Activated T-cell treated with anti-CD3 and anti-CD28 coated beads for 1 hour (primary cell): Measurements from ENCODE around the gene ANKS1B.

ENCODE experiments used
- DNase-seq: peaks from one replicate; pipeline ENCODE4 v3.0.0-alpha.2; 2020; ENCODE audit warnings: low read depth

The ANKS1B gene

DNA sequence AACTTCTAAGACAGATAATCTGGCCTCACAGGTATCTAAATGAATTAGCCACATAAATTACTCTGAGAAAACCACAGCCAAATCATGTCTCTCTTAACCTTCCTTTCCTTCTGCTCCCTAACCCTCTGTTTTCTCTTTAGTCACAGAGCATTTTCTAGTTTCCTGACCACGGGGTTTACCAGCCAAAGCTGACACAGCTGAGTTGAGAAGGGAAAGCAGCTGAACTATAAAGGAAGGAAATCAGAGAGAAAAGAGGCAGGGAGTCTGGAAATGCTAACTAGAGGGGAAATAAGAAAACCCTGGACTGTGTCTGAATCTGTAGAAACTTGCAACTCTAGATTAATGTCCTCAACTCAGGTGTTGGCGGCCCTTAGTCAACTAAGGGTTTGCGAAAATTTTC, 24.4 kb downstream of the ANKS1B start:
- DNase-seq, result no peak

DNA sequence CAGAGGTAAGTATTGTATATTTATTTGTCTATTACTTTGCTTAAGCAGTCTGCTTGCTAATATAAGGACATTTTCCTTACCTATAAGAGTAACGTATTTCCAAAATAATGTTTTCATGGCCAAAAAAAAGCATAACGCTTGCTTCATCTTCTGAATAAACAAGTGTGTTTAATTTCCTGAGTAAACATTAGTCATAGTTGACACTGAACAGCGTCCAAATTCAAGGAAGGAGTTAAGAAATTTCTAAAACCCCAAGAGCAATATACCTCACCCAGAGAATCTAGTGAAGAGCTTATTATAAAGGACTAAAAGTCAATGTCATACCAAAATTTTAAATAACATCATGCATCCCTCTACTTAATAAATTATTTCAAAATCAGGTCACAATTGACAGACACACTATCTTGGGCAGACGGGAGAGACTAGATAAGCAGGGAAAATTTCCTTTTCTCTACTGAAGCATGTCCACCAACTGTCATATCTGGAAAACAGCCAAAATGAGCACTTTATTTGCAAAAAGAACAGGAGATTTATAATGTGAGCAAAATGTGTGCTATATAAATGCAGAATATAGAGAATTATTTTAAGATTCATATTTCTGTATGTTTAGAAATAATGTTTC, 25.1 kb downstream of the ANKS1B start:
- no peak for DNase-seq

DNA sequence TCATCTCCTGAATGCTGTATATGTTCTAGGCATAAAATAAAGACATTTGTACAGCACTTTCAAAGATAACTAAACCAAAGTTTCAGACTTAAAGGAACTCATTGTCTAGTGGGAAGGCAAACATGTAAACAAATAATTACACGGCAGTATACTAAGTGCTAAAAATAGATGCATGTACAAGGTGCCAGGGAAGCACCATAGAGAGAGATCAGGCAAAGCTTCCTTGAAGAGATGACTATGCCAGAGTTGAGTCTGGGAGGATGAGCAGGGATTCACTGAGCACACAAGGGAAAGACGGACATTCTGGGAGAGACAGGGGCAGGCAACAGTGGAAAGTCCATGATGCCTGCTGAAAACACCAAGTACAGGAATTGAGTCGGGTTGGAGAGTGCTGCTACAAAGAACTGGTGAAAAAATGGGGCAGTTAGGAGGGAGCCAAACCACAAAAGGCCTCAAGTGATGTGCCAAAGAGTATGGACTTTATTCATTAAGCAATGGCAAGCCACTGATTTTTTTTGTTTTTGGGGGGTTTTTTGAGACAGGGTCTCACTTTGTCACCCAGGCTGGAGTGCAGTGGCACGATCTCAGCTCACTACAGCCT, 26.8 kb downstream of the ANKS1B start:
- DNase-seq, result no peak

DNA sequence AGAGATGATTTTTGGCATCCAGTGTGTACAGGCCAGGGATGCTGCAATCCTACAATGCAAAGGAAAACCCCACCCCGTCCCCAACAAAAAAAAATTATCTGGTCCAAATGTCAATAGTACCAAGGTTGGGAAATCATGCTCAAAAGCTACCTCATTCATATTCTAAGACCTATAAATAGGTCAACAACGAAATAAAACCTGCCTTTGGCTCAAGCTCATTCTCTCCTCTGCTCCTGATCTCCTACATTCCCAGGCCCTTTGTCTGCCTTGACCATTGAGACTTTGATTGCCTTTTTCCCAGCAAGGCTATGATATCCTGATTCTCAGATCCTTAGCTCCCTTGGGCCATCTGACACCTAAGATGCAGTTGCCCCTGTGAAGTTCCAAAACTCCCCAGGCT, 30.0 kb downstream of the ANKS1B start:
- DNase-seq, result no peak

DNA sequence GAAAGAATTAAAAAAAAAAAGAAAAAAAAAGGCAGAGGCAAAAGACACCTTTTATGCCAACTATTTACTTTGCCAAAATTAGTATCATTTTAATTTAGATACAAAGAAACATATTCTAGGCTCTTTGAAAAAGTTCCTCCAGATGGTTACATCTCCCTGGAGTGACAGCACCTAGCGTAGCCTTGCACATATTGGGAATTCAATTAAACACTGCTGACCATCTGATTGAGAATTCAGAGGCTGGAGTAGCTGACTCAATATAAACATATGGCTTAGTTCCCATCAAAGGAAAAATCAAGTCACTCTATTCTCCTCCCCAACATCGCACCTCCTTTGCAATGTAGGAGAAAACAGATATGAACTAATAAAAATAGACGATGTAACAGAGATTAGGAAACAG, 36.4 kb downstream of the ANKS1B start:
- no peak for DNase-seq

DNA sequence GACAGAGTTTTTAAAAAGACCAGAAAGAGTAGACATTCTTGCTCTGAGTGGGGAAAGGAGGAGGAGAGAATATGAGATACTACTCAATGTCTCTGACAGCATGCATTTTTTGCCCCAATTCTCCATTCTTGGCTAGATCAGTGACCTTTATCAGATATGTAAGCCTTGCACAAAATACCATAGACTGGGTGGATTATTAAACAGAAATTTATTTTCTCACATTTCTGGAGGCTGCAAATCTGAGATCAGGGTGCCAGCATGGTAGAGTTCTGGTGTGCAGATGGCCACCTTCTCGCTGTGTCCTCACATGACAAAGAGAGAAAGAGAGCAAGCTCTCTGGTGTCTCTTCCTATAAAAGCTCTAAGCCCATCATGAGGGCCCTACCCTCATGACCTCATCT, 38.6 kb downstream of the ANKS1B start:
- no peak for DNase-seq

DNA sequence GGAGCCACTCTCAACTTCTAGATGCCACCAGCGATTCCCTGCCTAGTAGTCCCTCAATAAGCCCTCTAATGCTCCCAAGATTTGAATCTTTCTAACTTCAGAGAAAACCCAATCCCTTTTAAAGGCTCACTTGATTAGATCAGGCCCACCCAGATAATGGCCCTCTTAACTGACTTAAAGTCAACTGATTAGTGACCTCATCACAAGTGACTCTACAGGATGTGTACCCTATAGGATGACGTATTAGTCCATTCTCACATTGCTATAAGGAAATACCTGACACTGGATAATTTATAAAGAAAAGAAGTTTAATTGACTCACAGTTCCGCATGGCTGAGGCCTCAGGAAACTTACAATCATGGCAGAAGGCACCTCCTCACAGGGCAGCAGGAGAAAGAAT, 49.1 kb downstream of the ANKS1B start:
- DNase-seq, result no peak

DNA sequence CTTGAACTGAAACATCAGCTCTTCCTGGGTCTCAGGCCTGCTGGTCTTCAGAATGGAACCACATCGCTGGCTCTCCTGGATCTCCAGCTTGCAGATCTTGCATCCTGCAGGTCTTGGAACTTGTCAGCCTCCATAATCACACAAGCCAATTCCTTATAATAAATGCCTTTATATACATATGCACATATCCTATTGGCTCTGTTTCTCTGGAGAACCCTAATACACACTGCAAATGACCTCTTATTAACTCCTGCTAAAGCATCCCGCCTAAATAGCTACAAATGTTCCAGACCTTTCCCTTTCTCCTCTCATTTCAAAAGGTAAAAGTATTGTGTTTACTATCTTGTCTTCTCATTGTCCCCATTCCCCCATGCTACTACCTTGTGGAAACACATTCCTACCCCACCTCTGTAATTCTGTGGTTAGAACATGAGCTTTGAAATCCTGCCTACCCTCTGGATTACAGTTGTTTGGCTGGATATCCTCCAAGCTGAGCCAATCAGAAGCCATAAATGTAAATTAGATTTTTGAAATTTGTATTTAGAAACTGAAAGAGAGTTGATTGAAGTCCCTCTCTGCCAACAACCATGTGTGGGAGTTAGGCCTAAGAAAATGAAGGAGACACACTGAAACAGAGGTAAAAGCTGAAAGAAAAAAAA, 58.1 kb downstream of the ANKS1B start:
- DNase-seq, result no peak

DNA sequence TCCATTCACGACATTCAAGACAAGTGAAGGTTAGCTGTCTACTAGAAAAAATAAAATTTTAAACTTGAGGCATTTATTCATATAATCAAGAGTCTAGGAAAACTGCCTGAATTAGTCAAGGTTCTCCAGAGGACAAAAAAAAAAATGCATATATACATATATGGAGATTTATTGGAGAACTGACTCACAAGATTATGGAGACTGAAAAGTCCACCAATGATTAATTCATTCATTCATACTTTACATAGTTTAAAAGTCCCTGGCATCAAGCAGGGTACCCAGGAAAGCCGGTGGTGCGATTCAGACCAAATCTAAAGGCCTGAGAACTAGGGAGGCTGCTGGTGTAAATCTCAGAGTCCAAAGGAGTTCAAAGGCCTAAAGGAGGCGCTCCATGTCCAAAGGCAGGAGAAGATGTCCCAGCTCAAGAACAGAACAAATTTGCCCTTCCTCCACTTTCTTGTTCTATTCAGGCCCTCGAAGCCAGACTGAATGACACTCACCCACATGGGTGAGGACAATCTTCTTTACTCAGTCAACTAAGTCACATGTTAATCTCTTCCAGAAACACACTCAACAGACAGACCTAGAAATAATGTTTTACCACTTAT, 64.3 kb downstream of the ANKS1B start:
- DNase-seq, result no peak

DNA sequence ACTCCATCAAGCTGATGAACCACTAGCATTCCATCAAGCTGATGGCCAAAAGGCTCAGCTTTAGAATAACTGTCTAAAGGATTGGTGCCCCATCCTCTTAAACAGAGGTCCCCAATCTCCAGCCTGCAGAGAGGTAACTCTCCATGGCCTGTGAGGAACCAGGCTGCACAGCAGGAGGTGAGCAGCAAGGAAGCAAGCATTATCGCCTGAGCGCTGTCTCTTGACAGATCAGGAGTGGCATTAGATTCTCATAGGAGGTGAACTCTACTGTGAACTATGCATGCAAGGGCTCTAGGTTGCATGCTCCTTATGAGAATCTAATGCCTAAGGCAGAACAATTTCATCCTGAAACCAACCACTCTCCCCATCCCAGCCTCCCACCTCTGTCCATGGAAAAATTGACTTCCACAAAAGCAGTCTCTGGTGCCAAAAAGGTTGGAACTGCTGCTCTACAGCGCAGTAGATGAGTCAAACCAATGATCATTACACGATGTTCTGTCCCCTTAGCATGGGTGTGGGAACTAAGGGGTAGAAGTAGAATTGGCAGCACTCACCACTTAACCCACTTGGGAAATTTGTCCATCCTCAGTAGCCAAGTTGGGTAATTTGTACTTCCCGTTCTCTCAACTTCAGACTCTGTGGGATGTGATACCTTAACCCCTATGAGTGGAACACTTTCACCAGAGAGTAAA, 66.9 kb downstream of the ANKS1B start:
- no peak for DNase-seq

DNA sequence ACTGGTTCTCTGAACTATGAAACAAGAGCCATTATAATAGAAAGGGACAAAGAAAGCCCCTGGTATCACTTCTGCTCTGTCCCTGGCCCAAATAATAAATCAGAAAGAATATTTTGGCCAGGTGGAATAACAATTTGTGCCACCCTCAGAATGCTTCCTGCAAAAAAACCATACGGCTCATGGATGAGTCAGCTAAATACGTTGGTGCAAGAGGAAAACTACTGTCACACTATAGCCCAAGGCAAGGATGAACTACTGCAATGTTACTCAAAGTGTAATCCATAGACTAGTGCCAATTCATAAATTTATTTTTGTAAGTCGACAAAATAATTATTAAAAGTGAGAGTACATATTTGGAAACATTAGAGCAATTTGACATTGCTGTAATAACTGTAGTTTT, 68.2 kb downstream of the ANKS1B start:
- DNase-seq, result no peak

DNA sequence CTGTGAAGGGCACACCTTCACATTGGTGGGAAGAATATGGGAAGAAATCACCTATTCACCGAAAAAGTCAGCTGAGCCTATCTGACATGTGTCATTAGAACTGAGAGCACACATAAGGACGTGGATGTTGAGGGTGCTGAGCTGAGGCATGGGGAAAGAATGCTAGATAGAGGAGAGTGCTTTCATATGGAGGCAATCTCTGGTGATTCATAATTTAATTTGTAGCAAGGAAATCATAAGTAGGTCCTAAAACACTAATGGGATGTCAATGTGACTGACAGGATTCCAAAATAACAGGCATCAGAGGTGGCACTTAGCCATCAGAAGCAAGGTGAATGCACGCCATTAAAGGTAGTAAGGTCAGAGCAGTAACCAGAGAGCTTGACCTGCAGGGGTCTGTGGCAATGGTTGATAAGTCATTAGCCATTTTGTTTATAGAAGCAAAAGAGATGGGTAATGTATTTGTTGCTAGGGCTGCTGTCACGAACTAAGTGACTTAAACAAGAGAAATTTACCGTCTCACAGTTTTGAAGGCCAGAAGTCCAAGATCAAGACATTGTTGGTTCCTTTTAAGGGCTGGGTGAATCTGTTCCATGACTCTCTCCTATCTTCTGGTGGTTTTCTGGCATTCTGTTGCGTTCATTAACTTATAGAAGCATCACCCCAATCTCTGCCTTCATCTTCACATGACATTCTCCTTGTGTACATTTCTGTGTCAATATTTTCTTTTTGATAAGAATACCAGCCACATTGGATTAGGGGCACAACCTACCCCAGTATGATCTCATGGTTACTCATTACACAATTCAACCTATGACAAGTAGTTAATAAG, 69.3 kb downstream of the ANKS1B start:
- no peak for DNase-seq

DNA sequence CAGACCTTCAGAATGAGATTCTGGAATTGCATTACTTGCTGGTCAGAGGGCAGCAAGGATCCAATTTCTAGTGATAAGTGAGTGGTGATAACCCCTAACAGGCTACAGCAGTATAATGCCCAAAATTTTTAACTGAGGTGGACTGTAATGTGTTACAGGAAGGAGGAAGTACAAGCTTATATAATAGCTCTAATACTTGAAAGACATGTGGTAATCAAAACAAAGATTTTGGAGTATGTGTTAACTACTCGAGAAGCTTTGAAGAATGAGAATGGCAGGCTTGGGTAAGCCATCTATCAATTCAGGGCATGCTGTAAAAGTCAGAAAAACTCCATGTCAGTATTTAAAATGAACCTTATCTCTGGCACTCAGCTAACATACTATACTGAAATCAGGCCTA, 70.5 kb downstream of the ANKS1B start:
- DNase-seq, result no peak

DNA sequence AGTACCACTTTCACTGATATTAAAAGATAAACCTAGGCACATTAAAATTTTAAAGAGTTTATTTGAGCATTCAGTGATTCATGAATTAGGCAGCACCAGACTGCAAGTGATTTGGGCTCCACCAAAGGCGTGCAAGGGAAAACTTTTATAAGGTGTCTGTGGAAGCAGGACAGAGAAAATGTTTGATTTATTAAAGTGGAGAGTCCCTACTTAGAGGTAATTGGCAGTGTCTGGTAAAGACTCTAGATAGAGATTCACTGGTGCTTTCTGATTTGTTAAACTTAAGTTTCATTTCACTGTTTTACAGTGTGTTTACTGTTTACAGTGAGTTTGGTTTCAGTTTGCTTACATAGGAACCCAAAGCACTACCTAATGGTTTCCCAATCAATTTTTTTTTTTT, 72.8 kb downstream of the ANKS1B start:
- no peak for DNase-seq

DNA sequence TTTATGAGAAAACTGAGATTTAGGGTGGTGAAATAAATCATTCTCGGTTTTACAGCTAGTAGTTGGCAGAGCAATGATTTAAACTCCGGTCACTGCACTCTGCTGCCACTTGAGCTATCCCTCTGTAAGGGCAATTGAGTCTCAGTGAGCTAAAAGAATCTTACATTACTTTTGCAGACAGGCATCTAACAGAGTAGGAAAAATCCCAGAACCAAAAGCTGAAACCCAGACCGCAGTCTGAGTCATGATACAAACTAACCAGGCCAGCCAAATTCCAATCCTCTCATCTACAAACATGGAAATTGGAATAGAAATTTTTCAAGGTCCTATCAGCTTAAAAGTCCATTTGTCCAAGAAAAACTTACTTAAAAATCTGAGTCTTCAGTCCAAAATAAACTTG, 73.7 kb downstream of the ANKS1B start:
- no peak for DNase-seq

DNA sequence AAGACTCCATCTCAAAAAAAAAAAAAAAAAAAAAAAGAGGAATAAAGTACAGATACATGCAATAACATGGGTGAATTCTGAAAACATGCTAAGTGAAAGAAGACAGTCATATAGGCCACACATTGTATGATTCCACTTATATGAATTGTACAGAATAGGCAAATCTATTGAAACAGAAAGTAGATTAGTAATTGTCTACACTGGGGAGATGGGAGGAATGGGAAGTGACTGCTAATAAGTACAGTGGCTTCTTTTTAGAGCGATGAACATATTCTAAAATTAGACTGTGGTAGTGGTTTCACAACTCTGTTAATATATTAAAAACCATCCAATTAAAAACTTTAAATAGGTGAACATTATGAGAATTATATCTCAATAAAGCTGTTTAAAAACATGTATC, 74.4 kb downstream of the ANKS1B start:
- DNase-seq, result no peak

DNA sequence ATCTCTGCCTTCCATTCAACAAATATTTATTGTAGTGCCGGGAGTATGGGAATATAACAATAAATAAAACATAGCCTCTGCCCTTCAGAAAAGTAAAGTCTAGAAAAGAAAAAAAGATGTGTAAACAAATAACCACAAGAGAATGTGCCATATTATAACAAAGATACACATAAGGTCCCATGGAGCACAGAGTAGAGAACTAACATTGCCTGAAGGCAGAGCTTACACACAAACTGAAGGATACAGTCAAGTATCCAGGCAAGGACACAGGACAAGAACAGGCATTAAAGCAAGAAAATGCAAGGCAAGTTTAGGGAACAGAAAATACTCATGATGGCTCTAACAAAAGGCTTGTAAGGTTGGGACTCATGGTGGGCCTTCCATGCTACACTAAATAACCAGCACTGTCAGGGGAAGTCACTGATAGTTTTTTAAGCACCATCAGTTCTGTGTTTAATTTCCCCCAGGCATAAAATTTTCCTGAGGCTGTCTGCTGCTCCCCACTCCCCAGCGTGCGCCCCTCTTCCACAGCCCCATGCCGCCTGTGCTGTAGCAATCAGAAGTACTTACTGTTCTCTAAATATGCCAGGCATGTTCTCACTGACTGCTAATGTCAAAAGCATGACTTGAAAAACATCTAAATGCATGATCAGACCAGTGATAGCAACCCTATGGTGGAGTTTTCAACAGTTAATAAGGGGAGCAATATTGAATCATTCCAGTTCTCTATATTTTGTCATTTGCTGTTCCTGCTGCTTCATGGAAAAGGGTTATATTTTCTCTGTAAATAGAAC, 77.8 kb downstream of the ANKS1B start:
- no peak for DNase-seq

DNA sequence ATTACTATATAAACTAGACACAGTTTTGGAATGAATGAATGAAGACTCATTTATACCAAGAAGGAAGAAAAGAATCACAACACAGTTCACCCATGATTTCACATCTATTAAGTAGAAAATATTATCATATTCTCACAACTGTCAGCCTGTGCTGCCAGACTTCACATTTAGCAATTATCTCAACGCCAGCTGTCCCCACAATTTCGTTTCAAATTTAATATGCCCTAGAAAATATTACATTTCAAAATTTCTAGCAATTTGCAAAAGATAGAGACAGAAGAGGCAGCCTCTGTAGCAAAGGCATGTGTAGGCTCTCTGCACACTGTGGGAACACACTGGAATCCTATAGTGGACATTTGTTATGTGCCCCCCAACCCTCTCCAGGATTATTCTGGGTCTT, 83.6 kb downstream of the ANKS1B start:
- no peak for DNase-seq

DNA sequence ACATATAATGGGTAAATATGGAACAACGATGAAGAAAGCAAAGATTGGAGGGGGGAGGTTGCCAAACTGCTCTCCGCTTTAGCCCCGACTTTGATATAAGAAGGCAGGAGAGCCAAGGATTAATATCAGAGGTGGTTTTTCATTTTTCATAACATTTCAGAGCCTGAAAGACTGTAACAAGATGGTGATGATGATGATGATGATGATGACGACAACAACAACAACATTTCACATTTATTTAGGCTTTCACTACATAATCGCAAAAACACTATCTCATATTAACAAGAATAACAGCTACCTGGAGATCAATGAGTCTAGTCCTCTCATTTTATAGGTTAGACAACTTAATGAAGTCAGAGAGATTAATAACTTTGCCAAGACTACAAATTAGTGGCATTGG, 86.1 kb downstream of the ANKS1B start:
- DNase-seq, result no peak

DNA sequence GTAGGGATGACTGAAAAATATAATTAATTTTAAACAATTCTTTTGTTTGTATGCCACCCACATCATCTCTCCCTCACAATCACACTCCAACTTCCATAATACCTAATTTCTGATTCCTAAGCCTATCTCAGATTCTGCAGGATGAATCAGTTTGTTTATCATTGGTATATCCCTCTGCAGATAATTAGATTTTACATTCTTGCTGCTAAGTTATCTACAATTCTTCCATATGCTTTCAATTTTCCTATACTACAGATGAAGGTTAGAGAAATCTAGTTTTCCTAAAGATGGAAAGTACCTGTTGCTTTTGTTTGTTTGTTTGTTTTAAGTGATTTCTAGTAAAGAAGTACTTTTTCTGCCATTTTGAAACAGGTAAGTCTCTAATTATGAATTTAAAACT, 105.3 kb downstream of the ANKS1B start:
- no peak for DNase-seq

DNA sequence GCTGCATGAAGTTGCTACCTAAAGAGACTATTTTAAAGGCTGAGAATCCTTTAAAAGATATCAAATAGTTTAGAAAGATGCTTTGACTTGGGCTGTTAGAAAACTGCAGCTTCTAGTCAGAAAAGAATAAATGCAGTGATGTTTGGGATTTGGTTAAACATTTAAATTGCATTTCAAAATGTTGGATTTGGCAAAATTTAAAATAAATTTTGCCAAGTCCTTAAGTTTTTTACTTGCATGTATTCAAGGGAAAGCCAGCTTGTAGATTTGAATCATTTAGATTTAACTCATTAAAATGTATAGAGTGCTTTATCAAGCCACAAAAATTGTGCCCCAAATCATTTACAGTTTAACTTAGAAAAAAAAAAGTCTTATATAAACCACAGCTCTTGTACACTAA, 109.7 kb downstream of the ANKS1B start:
- DNase-seq, result no peak
